Trophoblast cell (in vitro differentiated cells and primary cell): ENCODE results near the gene MUC6.
A peak's percentile ranks its signal among the peaks of the same experiment; 100 is the strongest.

Experiments
- DNase-seq, 2 donors: peaks; one replicate each; pipeline ENCODE4 v3.0.0-alpha.2; 2016
- H2AFZ ChIP-seq: 2 replicates; pipeline ENCODE4 v1.6.1; 2013; ENCODE audit warnings: low read length, moderate library complexity, mild to moderate bottlenecking; ENCODE audit not compliant: insufficient read depth, poor library complexity
- H2AK5ac ChIP-seq: 2 replicates; pipeline ENCODE4 v1.6.1; 2013; ENCODE audit warnings: mild to moderate bottlenecking, low read length
- H2BK120ac ChIP-seq: 2 replicates; pipeline ENCODE4 v1.6.1; 2013; ENCODE audit warnings: low read length, mild to moderate bottlenecking, moderate library complexity; ENCODE audit not compliant: insufficient read depth, poor library complexity
- H2BK12ac ChIP-seq: 2 replicates; pipeline ENCODE4 v1.6.1; 2013; ENCODE audit warnings: mild to moderate bottlenecking, low read length, moderate library complexity
- H2BK5ac ChIP-seq: 2 replicates; pipeline ENCODE4 v1.6.1; 2013; ENCODE audit warnings: low read length, low read depth, moderate library complexity, mild to moderate bottlenecking; ENCODE audit not compliant: poor library complexity
- H3K14ac ChIP-seq: 2 replicates; pipeline ENCODE4 v1.6.1; 2013; ENCODE audit warnings: mild to moderate bottlenecking, low read length
- H3K18ac ChIP-seq: 2 replicates; pipeline ENCODE4 v1.6.1; 2013; ENCODE audit warnings: mild to moderate bottlenecking, low read length
- H3K23ac ChIP-seq: 2 replicates; pipeline ENCODE4 v1.6.1; 2013; ENCODE audit warnings: low read length
- H3K27ac ChIP-seq: 2 replicates; pipeline ENCODE4 v1.5.1; 2013; ENCODE audit warnings: low read depth, mild to moderate bottlenecking, inconsistent platforms, low read length, moderate library complexity
- H3K27me3 ChIP-seq: 2 replicates; pipeline ENCODE4 v1.6.1; 2013; ENCODE audit warnings: inconsistent platforms, mild to moderate bottlenecking, low read length, moderate library complexity; ENCODE audit not compliant: insufficient read depth
- H3K36me3 ChIP-seq, 2 experiments: 1 replicate in 1 of 2; 2 replicates in 1 of 2; pipeline ENCODE4 v1.6.1; 2013; ENCODE audit warnings: low read length in 2 of 2, mild to moderate bottlenecking in 2 of 2, moderate library complexity in 1 of 2; ENCODE audit not compliant: insufficient read depth in 2 of 2, control insufficient read depth in 1 of 2
- H3K4ac ChIP-seq: 2 replicates; pipeline ENCODE4 v1.6.1; 2013; ENCODE audit warnings: low read depth, mild to moderate bottlenecking, low read length, moderate library complexity
- H3K4me1 ChIP-seq, 2 experiments: 1 replicate in 1 of 2; 2 replicates in 1 of 2; pipeline ENCODE4 v1.6.1; 2013; ENCODE audit warnings: low read length in 2 of 2, mild to moderate bottlenecking in 2 of 2, moderate library complexity in 1 of 2; ENCODE audit not compliant: insufficient read depth in 2 of 2, control insufficient read depth in 1 of 2
- H3K4me2 ChIP-seq: 2 replicates; pipeline ENCODE4 v1.6.1; 2013; ENCODE audit warnings: inconsistent platforms, mild to moderate bottlenecking, low read length, moderate library complexity
- H3K4me3 ChIP-seq: 2 replicates; pipeline ENCODE4 v1.5.1; 2013; ENCODE audit warnings: mild to moderate bottlenecking, low read depth, low read length, inconsistent platforms
- H3K79me1 ChIP-seq: one replicate; pipeline ENCODE4 v1.6.1; 2013; ENCODE audit warnings: low read length
- H3K79me2 ChIP-seq: 2 replicates; pipeline ENCODE4 v1.6.1; 2013; ENCODE audit warnings: low read length, mild to moderate bottlenecking; ENCODE audit not compliant: control insufficient read depth, insufficient read depth, poor library complexity
- H3K9ac ChIP-seq: 2 replicates; pipeline ENCODE4 v1.6.1; 2013; ENCODE audit warnings: mild to moderate bottlenecking, low read length
- H3K9me3 ChIP-seq: 2 replicates; pipeline ENCODE4 v1.6.1; 2013; ENCODE audit warnings: low read depth, mild to moderate bottlenecking, control low read depth, inconsistent platforms, low read length; ENCODE audit not compliant: insufficient read depth
- H4K12ac ChIP-seq: 2 replicates; pipeline ENCODE4 v1.6.1; 2013; ENCODE audit warnings: low read depth, mild to moderate bottlenecking, low read length, moderate library complexity
- H4K8ac ChIP-seq: 2 replicates; pipeline ENCODE4 v1.6.1; 2013; ENCODE audit warnings: low read depth, mild to moderate bottlenecking, low read length, moderate library complexity
- H4K91ac ChIP-seq: one replicate; pipeline ENCODE4 v1.6.1; 2013; ENCODE audit warnings: low read depth, mild to moderate bottlenecking, low read length, moderate library complexity
- WGBS: extraction: QIAGEN DNeasy Blood & Tissue Kit; methylation state at CpG from one replicate; pipeline ENCODE4 v1.1.7; 2013; ENCODE audit warnings: missing lambda C conversion rate; ENCODE audit not compliant: insufficient read length, insufficient coverage; ENCODE audit errors: extremely low coverage; 5-methylcytosine and 5-hydroxymethylcytosine counted together

MUC6 gene

DNA sequence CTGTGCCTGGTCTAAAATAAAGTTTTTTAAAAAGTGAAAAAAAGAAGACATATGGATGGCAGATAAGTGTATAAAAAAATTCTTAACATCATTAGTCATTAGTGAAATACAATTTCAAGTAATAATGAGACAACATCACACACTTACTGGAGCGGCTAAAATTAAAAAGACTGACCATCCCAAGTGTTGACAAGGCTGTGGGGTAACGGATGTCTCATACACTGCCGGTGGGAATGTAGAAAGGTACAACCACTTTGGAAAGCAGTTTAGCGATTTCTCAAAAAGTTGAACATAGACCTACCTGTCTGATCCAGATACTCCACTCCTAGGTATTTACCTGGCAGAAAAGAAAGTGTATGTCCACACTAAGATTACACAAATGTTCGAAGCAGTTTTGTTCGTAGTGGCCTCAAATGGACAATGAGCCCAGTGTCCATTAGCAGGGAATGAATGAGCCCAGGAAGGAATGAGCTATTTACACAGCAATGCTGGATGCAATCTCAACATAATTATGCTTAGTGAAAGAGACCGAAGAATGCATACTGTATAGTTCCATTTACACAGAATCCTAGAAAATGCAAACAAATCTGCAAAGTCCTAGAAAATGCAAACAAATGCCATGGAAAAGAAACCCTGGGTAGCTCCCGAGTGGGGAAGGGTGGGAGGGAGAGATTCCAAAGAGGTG lies 31.4 kb upstream of the MUC6 start:
- no peak overlapping the region for H3K27ac ChIP-seq
- no CpG with 5 or more reads among the region's 8 CpGs for WGBS
- no peak overlapping the region for H3K18ac ChIP-seq

DNA sequence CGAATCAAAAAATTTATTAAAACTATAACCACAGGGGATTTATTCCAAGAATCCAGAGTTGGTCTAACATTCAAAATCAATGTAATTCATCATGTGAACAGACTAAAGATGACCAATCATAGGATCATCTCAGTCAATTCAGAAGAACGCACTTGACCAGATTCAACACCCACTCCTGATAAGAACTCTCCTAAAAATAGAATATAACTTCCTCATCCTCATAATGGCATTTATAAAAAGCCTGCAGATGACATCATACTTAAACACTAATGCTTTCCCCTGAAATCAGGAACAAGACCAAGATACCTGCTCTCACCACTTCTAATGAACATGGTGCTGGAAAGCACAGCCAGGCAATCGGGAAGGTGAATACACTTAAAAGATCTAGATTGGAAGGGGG lies 27.6 kb upstream of the MUC6 start:
- Histone ChIP-seq H3K9ac (no peak overlapping the region), H4K91ac (no peak overlapping the region), H3K36me3 (no peaks in the 10 kb centered on the region), H3K23ac (no peak overlapping the region), H3K27ac (no peak overlapping the region), H4K8ac (no peak overlapping the region), H2AFZ (no peak overlapping the region), H3K9me3 (peaks cover 4% of the 10 kb centered on the region), H4K12ac (no peak overlapping the region), H3K14ac (no peak overlapping the region), H2AK5ac (no peak overlapping the region), H3K79me1 (no peaks in the 10 kb centered on the region), H2BK12ac (no peak overlapping the region), H3K4me1 (no peaks in the 10 kb centered on the region), H3K79me2 (no peaks in the 10 kb centered on the region), H2BK120ac (no peak overlapping the region), H3K4ac (no peak overlapping the region), H2BK5ac (no peak overlapping the region), H3K18ac (no peak overlapping the region), H3K27me3 (no peaks in the 10 kb centered on the region), H3K4me3 (no peak overlapping the region), H3K4me2 (no peak overlapping the region)
- WGBS, result no CpG with 5 or more reads among the region's 3 CpGs
- DNase-seq, result no peak

More for the DNA sequence above, 31.4 kb upstream of the MUC6 start:
- Histone ChIP-seq H2AFZ (no peak overlapping the region), H3K27me3 (no peaks in the 10 kb centered on the region), H2AK5ac (no peak overlapping the region), H2BK12ac (no peak overlapping the region), H3K4me1 (no peaks in the 10 kb centered on the region), H3K79me1 (no peaks in the 10 kb centered on the region), H4K8ac (no peak overlapping the region), H2BK5ac (no peak overlapping the region), H3K9me3 (no peaks in the 10 kb centered on the region), H3K23ac (no peak overlapping the region), H3K4me2 (no peak overlapping the region), H3K9ac (no peak overlapping the region), H3K14ac (no peak overlapping the region), H4K91ac (no peak overlapping the region), H3K36me3 (no peaks in the 10 kb centered on the region), H3K79me2 (no peaks in the 10 kb centered on the region), H4K12ac (no peak overlapping the region), H3K4ac (no peak overlapping the region), H2BK120ac (no peak overlapping the region), H3K4me3 (no peak overlapping the region)
- DNase-seq, result no peak

DNA sequence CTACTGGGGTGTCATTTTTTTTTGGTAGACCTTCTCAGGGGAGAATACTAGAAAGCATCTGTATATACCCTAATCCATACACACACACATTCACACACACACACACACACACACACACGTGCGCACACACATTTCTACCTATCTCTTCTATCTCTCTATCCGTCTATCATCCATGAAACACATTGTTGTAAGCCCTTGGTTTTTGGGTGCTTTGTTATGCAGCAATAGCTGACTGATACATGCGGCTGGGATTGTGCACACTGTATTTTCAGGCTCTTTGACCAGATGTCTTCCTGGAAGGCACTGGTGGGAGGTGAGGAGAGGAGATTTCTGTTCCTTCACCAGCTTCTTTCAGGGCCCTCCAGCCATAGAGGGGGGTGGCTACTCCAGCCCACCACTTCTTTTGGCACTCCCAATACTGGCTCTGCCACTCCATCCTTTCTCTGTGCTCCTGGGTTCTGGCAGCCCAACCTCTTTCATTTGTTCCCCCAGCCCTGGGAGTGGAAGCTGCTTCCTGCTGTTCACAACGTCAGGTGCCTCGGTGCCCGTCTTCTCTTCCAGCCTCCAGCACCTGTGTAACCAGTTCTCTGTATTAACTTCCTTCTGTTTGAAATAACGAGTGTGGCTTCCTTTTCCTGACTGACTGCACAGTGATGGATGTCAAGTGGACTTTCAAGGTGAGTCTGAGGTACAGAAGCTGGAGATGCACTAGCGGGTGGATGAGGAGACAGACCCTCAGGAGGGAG lies 25.7 kb upstream of the MUC6 start:
- no peak overlapping the region for H4K8ac ChIP-seq
- no peaks in the 10 kb centered on the region for H3K79me1 ChIP-seq
- H3K14ac ChIP-seq, result no peak overlapping the region
- H3K4me1 ChIP-seq, result no peaks in the 10 kb centered on the region
- DNase-seq, result no peak
- no peak overlapping the region for H2BK5ac ChIP-seq
- WGBS, result no CpG with 5 or more reads among the region's 9 CpGs
- H3K4me2 ChIP-seq, result no peak overlapping the region
- no peak overlapping the region for H3K27ac ChIP-seq
- H3K23ac ChIP-seq, result no peak overlapping the region
- no peak overlapping the region for H4K91ac ChIP-seq
- H3K18ac ChIP-seq, result no peak overlapping the region
- H2BK120ac ChIP-seq, result no peak overlapping the region
- H2AK5ac ChIP-seq, result no peak overlapping the region
- no peaks in the 10 kb centered on the region for H3K36me3 ChIP-seq
- no peak overlapping the region for H2AFZ ChIP-seq
- no peaks in the 10 kb centered on the region for H3K79me2 ChIP-seq
- H3K27me3 ChIP-seq, result no peaks in the 10 kb centered on the region
- H4K12ac ChIP-seq, result no peak overlapping the region
- H3K9me3 ChIP-seq, result peaks cover 4% of the 10 kb centered on the region
- no peak overlapping the region for H2BK12ac ChIP-seq
- no peak overlapping the region for H3K9ac ChIP-seq
- H3K4ac ChIP-seq, result no peak overlapping the region
- H3K4me3 ChIP-seq, result no peak overlapping the region

DNA sequence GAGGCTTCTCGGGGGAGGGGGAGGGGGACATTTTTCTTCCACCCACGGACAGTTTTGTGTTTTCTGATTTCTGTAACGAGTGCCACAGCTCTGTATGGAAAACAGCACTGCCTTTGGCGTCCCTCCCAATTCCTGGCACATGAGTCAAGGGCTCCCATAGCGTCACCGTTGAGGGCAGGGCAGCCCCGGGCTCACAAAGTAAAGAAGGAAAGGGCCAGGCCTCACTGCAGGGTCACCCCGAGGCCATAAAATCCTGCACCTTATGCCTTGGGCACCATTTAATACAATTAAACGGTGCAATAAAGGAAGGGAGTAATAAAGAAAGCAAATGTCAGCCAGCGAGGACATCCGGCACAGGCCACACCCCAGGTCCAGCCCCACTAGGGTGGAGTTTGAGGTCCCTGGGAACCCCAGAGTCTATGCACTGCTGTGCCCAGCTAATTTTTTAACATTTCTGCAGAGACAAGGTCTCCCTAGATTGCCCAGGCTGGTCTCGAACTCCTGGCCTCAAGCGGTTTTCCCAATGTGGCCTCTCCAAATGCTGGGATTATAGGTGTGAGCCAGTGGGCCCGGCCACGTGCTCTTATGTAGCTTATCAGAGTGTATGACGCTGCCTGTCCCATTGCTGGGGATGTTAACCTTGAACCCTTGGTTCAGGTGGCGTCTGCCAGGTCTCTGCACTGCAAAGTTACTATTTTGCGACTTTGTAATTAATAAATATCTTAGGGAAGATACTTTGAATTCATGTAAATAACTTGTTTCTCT lies 24.5 kb upstream of the MUC6 start:
- Histone ChIP-seq H3K27me3 (no peaks in the 10 kb centered on the region), H3K79me2 (no peaks in the 10 kb centered on the region), H4K12ac (no peak overlapping the region), H3K9me3 (peaks cover 4% of the 10 kb centered on the region), H3K79me1 (no peaks in the 10 kb centered on the region), H3K4me2 (no peak overlapping the region), H3K9ac (no peak overlapping the region), H2BK120ac (no peak overlapping the region), H3K27ac (no peak overlapping the region), H3K18ac (no peak overlapping the region), H3K4me1 (no peaks in the 10 kb centered on the region), H4K8ac (no peak overlapping the region), H3K23ac (no peak overlapping the region), H3K14ac (no peak overlapping the region), H2AFZ (no peak overlapping the region), H2BK5ac (no peak overlapping the region), H3K4ac (no peak overlapping the region), H3K4me3 (no peak overlapping the region), H4K91ac (no peak overlapping the region), H2BK12ac (no peak overlapping the region), H2AK5ac (no peak overlapping the region), H3K36me3 (no peaks in the 10 kb centered on the region)
- peak; percentile 91 to 96 for DNase-seq
- no CpG with 5 or more reads among the region's 18 CpGs for WGBS
